ENCODE results near the gene PARD3.

- TF ChIP-seq FOXA1 (IDR thresholded peaks at IDR 0.05) (no peak), NFRKB (IDR thresholded peaks at IDR 0.05) (no peak), BHLHE40 (IDR thresholded peaks at IDR 0.05; ENCODE audit: borderline replicate concordance) (no peak), SUZ12 (IDR thresholded peaks at IDR 0.05) (no peak), ARNT (IDR thresholded peaks at IDR 0.05) (no peak), TARDBP (IDR thresholded peaks at IDR 0.05) (no peak)
Measured at GRCh38 chr10:34139559-34139958, 675.5 kb downstream of the PARD3 start.
